BLaER1 treated with 17β-estradiol and CSF1 and Interleukin-3, amounts not matched to agents 10 nM and 100 nM (cell line): Measurements from ENCODE around the gene RNF114.

Experiments
- H3K27ac ChIP-seq, 11 experiments: shearing (Covaris generic); formaldehyde crosslinking; 2 replicates each; pipeline ENCODE4 v1.8.1; 2022
- H3K27me3 ChIP-seq, 11 experiments: shearing (Covaris generic); formaldehyde crosslinking; 2 replicates each; pipeline ENCODE4 v1.8.1; 2022
- H3K36me3 ChIP-seq, 11 experiments: shearing (Covaris generic); formaldehyde crosslinking; 2 replicates each; pipeline ENCODE4 v1.8.1; 2022
- H3K4me1 ChIP-seq, 10 experiments: shearing (Covaris generic); formaldehyde crosslinking; 2 replicates each; pipeline ENCODE4 v1.8.1; 2022
- H3K4me2 ChIP-seq, 11 experiments: shearing (Covaris generic); formaldehyde crosslinking; 2 replicates each; pipeline ENCODE4 v1.8.1; 2022
- H3K4me3 ChIP-seq, 10 experiments: shearing (Covaris generic); formaldehyde crosslinking; 2 replicates each; pipeline ENCODE4 v1.8.1; 2022
- H3K9ac ChIP-seq, 11 experiments: shearing (Covaris generic); formaldehyde crosslinking; 2 replicates each; pipeline ENCODE4 v1.8.1; 2022
- H3K9me3 ChIP-seq, 11 experiments: shearing (Covaris generic); formaldehyde crosslinking; replicated peaks in 1 of 11; 2 replicates each; pipeline ENCODE4 v1.8.1; 2022
- H4K20me1 ChIP-seq, 11 experiments: shearing (Covaris generic); formaldehyde crosslinking; 2 replicates each; pipeline ENCODE4 v1.8.1; 2022
- Cebpa-rat ChIP-seq, 11 experiments: shearing (Covaris generic); IDR thresholded peaks; 2 replicates each; pipeline ENCODE4 v1.8.1; 2022

RNF114 gene

DNA sequence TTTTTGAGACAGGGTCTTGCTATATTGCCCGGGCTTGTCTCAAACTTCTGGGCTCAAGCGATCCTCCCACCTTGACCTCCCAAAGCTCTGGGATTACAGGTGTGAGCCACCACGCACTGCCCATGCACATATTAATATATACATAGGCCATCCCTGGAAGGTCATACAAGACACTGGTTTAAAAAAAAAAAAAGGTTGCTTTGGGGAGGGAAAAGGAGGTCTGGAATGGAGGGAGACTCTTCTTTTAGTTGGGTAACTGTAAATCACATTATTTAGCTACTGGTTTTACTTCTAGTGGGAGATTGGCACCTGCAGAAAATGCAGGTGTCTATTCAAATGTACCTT lies 42.5 kb downstream of the RNF114 start:
- Histone ChIP-seq H3K27ac (peak overlapping the region in 2 of 11 experiments; percentile 54 to 67; a peak in 2 of 22 replicates), H3K9ac (peak overlapping the region in 8 of 11 experiments; percentile 45 to 77 (median 70); a peak in 12 of 22 replicates), H3K4me3 (no peak overlapping the region; a peak in 1 of 20 replicates), H3K9me3 (no peaks in the 10 kb centered on the region), H3K36me3 (peaks cover 0 to 4% (median 2%) of the 10 kb centered on the region in 11 experiments; a peak in 16 of 22 replicates), H3K4me2 (peak overlapping the region; percentile 71 to 93 (median 84); a peak in 21 of 22 replicates), H3K4me1 (peaks cover 17 to 45% (median 41%) of the 10 kb centered on the region in 10 experiments), H3K27me3 (no peaks in the 10 kb centered on the region), H4K20me1 (peaks cover 0 to 8% (median 8%) of the 10 kb centered on the region in 11 experiments; a peak in 18 of 22 replicates)
- TF ChIP-seq Cebpa-rat (IDR thresholded peaks at IDR 0.05): no peak

DNA sequence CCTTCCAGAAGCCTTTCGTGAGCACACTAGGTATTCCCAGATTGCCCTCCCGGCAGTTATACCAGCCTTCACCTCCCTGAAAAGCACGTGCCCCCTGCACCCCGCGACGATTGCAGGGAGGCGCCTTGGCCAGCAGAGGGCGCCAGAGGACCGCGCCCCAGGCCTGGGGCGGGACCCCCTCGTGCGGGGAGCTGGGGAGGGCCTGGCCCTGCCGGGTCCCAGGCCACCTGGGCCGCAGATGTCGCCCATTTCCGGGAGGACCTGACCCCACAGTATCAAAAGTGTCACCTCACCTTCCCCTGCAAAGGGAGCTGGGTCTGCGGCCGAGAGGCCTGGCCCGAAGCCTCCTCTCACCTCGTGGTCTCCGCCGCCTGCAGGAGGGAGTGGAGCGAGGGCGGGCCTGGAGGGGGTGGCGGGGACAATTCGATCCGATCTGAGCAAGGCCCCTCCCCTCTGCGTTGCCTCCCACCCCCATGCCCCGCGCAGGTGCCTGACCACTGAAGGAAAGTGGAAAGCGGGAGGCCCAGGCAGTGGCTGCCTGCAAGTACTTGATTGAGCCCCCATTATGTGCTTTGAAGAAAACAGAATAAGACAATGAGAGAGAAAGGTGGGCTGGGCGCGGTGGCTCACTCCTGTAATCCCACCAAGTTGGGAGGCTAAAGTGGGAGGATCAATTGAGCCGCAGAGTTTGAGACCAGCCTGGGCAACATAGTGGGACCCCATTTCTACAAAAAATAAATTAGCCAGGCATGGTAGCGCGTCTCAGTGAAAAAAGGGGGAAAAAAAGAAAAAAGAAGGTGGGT lies 43.0 kb downstream of the RNF114 start:
- peak overlapping the region in 8 of 11 experiments; percentile 40 to 70 (median 56); a peak in 15 of 22 replicates for H3K27ac ChIP-seq
- TF ChIP-seq Cebpa-rat (IDR thresholded peaks at IDR 0.05): no peak

DNA sequence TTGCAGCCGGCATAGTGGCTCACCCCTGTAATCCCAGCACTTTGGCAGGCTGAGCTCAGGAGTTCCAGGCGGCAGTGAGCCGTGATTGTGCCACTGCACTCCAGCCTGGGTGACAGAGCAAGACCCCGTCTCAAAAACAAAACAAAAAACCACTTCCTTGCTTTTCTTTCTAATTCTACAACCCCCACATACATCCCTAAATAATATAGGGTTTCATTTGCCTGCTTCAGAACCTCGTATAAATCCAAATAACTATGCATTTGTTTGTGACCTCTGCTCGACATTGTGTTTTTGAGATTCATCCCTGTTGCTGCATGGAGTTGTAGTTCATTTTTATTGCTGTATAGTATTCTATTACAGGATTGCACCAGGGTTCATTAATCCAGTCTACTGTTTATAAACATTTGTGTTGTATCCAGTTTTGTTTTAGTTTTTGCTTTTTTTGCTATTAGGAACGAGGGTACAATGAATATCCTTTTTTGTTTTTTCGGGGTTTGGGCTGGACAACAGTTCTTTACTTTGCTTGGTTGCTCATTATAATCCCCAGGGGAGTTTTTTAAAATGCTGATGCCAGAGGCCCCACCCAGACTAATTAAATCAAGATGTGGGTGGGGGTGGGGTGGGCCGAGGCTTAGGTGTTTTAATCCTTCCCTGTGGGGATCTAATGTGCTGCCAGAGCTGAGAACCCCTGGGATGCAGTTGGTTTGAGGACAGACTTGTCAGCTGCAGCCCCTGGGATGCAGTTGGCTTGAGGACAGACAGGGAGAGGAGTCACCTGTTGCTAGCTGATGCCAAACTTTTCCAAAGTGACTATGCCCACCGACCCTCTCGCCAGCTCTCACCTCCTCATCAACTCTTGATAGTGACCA lies 44.2 kb downstream of the RNF114 start:
- Histone ChIP-seq H3K9ac (peak overlapping the region in 5 of 11 experiments; percentile 45 to 82 (median 77); a peak in 5 of 22 replicates), H3K4me2 (peak overlapping the region; percentile 80 to 93 (median 86); a peak in 21 of 22 replicates)

More for the DNA sequence above, 43.0 kb downstream of the RNF114 start:
- Histone ChIP-seq H4K20me1 (peaks cover 0 to 14% (median 13%) of the 10 kb centered on the region in 11 experiments; a peak in 18 of 22 replicates), H3K4me3 (peak overlapping the region in 7 of 10 experiments; percentile 17 to 61 (median 42); a peak in 10 of 20 replicates), H3K4me2 (peak overlapping the region; percentile 71 to 93 (median 84)), H3K4me1 (peaks cover 23 to 50% (median 47%) of the 10 kb centered on the region in 10 experiments), H3K9ac (peak overlapping the region; percentile 45 to 77 (median 61); a peak in 20 of 22 replicates), H3K9me3 (no peaks in the 10 kb centered on the region), H3K36me3 (peaks cover 0 to 10% (median 8%) of the 10 kb centered on the region in 11 experiments; a peak in 18 of 22 replicates), H3K27me3 (no peaks in the 10 kb centered on the region)

DNA sequence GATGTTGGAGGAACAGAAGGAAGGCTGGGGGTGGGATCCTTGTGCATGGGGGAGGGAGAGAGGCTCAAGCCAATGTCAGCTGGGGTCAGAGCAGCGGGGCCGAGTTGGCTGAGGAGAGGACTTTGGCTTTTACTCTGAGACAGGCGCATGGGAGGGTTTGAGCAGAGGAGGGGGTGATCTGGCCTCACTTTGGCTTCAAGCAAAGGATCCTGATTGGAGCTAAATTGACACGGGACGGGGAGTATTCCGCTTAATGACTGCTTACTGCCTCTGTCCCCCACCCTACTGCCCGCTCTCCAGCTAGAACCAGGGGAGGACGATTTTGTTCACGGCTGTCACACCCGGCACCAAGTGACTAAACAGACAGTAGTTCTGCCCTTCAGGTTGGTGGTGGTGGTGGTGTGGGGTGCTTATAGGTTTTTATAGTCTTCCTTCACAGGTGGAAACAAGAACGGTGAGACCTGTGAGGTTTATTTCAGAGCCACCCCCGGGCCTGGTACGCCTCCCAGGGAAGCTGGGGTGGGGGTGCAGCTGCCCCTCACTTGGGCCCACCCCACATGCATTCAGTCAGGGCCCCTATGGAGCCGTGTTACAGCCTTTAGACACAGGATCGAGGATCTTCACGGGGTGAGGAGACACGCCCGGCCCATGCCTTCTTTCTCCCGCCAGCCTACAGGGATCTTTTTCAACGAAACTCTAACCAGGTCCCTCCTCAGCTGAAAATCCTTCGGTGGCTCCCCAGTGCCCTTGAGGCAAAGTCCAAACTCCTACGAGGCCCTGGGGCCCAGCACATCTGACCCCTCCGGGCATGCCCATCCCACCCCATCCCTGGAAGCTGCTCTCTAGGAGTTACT lies 45.2 kb downstream of the RNF114 start:
- Histone ChIP-seq H3K36me3 (peaks cover 0 to 32% (median 30%) of the 10 kb centered on the region in 11 experiments; a peak in 18 of 22 replicates), H3K9ac (peak overlapping the region in 9 of 11 experiments; percentile 67 to 94 (median 80); a peak in 19 of 22 replicates), H3K9me3 (no peaks in the 10 kb centered on the region), H3K4me1 (peaks cover 45 to 72% (median 69%) of the 10 kb centered on the region in 10 experiments), H3K4me3 (peak overlapping the region in 8 of 10 experiments; percentile 55 to 98 (median 94); a peak in 12 of 20 replicates), H3K4me2 (peak overlapping the region; percentile 80 to 99 (median 87)), H4K20me1 (peaks cover 0 to 36% (median 36%) of the 10 kb centered on the region in 11 experiments; a peak in 18 of 22 replicates), H3K27me3 (no peaks in the 10 kb centered on the region), H3K27ac (peak overlapping the region in 10 of 11 experiments; percentile 67 to 92 (median 86); a peak in 20 of 22 replicates)
- no peak for TF ChIP-seq Cebpa-rat (IDR thresholded peaks at IDR 0.05)

More for the DNA sequence above, 44.2 kb downstream of the RNF114 start:
- no peak for TF ChIP-seq Cebpa-rat (IDR thresholded peaks at IDR 0.05)
- Histone ChIP-seq H3K36me3 (peaks cover 0 to 21% (median 19%) of the 10 kb centered on the region in 11 experiments; a peak in 18 of 22 replicates), H3K4me1 (peaks cover 34 to 62% (median 58%) of the 10 kb centered on the region in 10 experiments), H3K27ac (peak overlapping the region in 6 of 11 experiments; percentile 54 to 86 (median 68); a peak in 6 of 22 replicates), H3K27me3 (no peaks in the 10 kb centered on the region), H4K20me1 (peaks cover 0 to 25% (median 25%) of the 10 kb centered on the region in 11 experiments; a peak in 18 of 22 replicates), H3K9me3 (no peaks in the 10 kb centered on the region), H3K4me3 (no peak overlapping the region)

DNA sequence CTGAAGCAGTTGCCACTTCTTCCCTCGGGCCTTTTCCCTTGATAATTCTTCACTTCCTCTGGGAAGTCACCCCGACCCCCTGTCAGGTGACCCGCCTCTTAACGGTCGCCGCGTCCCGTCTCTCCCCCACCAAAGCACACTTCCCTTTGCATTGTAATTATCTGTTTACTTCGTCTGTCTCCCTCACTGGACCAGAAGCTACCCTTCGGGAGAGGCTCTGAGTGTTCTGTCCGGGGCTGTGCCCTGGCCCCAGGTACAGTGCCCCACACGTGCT lies 45.8 kb downstream of the RNF114 start:
- Histone ChIP-seq H3K4me1 (peaks cover 51 to 78% (median 74%) of the 10 kb centered on the region in 10 experiments), H3K9ac (peak overlapping the region; percentile 42 to 94 (median 79); a peak in 21 of 22 replicates), H3K27me3 (no peaks in the 10 kb centered on the region), H4K20me1 (peaks cover 0 to 42% (median 41%) of the 10 kb centered on the region in 11 experiments; a peak in 18 of 22 replicates), H3K4me3 (peak overlapping the region; percentile 37 to 98 (median 94); a peak in 19 of 20 replicates), H3K36me3 (peaks cover 0 to 37% (median 35%) of the 10 kb centered on the region in 11 experiments; a peak in 18 of 22 replicates), H3K4me2 (peak overlapping the region; percentile 80 to 99 (median 87)), H3K27ac (peak overlapping the region; percentile 1 to 92 (median 85); a peak in 21 of 22 replicates), H3K9me3 (no peaks in the 10 kb centered on the region)
- TF ChIP-seq Cebpa-rat (IDR thresholded peaks at IDR 0.05): no peak

DNA sequence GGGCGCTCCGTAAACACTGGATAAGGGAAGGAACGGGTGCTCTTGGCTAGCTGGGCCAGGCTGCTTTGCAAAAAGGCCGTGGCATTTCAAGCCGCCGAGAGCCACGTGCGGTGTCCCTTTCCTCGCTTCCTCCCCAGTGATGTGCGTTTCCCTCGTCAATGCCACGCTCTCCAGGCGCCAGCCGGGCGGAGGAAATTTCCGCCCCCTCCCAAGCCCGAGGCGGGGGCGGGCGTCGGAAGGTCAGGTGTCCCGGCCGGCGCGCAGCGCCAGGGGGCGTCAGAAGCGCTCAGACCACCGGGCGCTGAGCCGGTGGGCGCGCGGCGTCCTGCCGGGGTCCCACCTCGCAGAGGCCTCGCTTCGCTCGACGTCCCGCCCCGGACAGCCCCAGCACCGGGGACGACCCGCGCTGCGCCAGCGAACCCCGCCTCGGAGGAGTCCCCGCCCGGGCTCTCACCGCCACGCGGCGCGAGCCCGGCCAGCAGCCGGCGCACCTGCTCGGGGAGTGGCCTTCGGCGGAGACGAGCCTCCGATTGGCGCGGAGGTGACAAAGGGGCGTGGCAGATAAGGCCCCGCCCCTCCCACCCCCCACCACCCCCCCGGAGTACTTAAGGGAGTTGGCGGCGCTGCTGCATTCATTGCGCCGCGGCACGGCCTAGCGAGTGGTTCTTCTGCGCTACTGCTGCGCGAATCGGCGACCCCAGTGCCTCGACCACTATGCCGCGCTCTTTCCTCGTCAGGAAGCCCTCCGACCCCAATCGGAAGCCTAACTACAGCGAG lies 46.3 kb downstream of the RNF114 start, which contains the start of gene SNAI1:
Gene SNAI1 (plus strand): TSS at position 635 of the 777 bp plus-strand sequence. CDS start 80 bp downstream, at position 715.
- peak within 1 kb of the TSS; percentile 71 to 92 (median 86); a peak in 21 of 22 replicates for H3K27ac ChIP-seq
- peaks cover 0 to 47% (median 46%) of the 10 kb centered on the region in 11 experiments; a peak in 18 of 22 replicates for H4K20me1 ChIP-seq

More for the DNA sequence above, 46.3 kb downstream of the RNF114 start, which contains the start of gene SNAI1:
- H3K4me1 ChIP-seq: peaks cover 56 to 83% (median 79%) of the 10 kb centered on the region in 10 experiments
- H3K9me3 ChIP-seq: no peaks in the 10 kb centered on the region
- H3K36me3 ChIP-seq: peaks cover 3 to 43% (median 41%) of the 10 kb centered on the region in 11 experiments; a peak in 21 of 22 replicates
- peak within 1 kb of the TSS; percentile 60 to 98 (median 94) for H3K4me3 ChIP-seq
- H3K4me2 ChIP-seq: peak within 1 kb of the TSS; percentile 89 to 100 (median 97)
- no peak for TF ChIP-seq Cebpa-rat (IDR thresholded peaks at IDR 0.05)
- peak within 1 kb of the TSS; percentile 90 to 95 (median 93) for H3K9ac ChIP-seq
- H3K27me3 ChIP-seq: no peaks in the 10 kb centered on the region
